Measurements from ENCODE around the gene SPATA21.
A peak's percentile ranks its signal among the peaks of the same experiment; 100 is the strongest.

SPATA21 gene

DNA sequence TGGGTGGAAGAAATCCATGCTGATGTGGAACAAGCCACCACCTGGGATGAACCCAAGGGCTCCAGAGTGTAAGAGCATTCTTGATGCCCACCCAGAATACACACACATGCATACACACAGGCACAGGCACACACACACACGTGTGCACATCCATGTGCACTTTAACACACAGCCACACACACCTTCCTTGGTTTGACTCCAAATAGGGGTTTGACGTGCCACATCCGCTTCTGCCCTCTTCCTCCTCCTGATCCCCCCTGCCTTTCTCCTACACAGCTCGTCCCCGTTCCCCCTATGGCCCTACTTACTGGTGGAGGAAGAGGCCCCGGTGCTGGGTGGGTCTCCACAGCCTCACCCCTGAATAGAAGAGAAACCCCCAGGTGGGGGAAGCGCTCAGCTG is 16.0 kb downstream of the SPATA21 start:
- DNase-seq = no peak

DNA sequence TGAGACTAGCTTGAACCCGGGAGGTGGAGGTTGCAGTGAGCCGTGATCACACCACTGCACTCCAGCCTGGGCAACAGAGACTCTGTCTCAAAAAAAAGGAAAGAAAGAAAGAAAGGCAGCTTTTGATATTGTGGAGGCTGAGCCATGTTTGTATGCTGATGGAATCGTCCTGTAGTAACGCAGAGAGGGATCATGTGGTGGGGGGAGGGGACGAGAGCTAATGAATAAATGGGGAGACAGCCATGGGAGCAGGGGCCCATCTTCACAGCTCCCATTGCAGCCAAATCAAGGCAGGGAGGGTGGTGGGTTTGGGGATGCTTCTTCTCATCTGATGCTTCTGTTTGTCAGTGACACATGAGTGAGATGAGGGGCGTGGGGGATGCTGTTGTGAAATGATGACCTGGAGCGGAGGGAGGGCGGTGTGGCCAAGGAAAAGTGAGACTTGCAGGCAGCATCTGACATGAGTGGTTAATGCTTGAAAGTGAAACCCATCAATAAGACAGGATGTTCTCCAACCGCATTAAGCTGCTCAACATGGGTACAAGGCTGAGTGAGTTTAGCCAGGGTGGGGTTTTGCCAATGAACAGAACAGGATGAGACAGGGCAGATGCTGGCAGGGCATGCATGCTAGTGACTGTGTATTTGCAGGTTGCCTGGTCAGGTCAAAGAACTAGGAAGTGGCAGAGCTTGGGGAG is 16.7 kb downstream of the SPATA21 start:
- no peak for DNase-seq

DNA sequence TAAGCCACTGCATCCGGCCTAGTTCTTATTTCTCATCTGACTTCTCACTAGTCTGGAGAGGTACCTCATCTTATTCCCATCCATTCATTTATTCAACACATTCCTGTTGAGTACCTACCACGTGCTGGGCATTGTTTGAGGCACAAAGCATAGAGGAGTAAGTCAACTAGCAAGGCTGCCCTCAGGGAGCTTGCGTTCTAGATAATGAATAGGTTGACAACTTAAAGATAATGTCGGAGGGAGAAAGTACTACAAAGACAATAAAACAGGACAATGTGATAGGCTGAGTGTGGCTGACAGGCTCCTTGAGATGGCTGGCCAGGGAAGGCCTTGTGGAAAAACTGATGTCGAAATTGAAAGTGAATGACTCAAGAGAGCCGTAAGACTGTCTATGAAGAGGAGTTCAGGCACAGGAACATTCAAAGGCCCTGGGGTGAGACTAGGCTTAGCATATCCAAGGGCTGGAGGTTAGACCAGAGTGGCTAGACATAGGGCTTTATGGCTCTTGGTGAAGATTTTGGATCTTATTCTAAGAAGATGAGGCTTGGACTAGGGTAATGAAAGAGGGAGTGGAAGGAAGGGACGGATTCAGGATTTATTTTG is 18.3 kb downstream of the SPATA21 start:
- no peak for DNase-seq

DNA sequence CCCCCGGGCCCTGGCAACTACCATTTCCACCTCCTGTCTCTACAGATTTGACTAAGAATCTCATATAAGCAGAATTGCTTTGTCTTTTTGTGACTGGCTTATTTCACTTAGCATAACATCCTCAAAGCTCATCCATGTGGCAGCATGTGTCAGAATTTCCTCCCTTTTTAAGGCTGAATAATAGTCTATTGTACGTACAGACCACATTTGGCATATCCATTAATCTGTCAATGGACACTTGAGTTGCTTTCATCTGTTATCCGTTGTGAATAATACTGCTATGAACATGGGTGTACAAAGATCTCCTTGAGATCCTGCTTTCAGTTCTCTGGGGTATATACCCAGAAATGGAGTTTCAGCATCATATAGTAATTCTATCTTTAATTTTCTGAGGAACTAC is 24.0 kb downstream of the SPATA21 start:
- DNase-seq = no peak

DNA sequence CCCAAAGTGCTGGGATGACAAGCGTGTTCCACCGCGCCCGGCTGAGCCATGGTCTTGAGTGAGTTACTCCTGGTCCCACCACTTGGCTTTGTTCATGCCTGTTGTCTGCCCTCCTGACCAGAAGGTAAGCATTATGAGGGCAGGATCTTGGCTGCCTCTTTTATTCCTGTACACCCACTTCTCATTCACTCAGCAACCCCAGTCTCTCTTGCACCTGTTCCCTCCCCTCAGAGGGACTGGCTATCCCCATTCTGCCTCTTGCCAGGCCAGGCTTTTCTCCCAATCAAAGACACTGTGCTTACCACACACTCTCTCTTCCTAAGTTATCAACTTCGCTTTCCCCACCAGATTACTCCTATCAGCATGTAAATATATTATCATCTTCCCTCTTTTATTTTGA is 26.4 kb downstream of the SPATA21 start:
- no peak for DNase-seq

DNA sequence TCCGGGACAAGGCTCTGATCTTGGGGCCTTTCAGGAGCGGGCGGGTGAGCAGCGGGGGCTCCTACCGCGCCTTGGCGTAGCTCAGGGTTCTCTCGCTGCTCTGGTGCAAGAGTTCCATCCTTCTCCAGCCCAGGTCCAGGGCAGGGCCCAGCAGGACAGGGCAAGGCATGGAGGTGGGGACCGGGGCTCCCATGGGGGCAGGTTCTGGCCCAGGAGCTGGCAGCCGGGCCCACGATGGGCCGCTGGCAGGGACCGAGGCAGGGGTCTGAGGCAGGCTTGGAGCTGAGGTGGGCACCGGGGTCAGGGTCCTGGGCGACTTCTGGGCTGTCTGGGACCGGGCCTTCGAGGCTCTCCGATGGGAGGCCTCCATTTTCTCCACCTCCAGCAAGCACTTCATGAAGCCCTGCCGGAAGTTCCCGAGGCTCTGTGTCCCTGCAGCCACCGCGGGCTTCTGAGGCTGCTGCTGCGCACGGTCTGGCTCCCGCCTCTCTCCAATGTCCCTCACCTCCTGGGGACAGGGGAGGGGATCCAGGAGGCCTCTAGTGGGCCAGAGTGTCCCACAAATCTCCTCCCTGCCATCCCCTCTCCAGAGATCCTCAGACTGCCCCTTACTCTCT is 27.6 kb downstream of the SPATA21 start:
- DNase-seq = no peak

DNA sequence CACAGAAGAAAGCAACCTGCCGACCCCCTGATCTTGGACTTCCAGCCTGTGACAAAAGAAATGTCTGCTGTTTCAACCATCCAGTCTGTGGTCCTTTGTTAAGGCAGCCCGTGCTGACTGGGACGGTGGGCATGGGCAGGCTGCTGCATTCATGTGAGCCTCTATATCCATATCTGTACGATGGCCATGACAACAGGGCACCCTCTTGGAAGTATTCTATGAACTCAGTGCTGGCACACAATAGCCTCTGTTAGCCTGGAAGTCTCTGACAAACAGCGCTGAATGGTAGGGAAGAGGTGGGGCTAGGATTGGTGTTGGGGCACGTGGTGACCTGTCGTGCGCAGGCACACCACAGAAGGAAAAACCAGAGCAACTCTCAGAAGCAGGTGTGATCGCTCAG is 30.4 kb downstream of the SPATA21 start:
- DNase-seq = no peak

DNA sequence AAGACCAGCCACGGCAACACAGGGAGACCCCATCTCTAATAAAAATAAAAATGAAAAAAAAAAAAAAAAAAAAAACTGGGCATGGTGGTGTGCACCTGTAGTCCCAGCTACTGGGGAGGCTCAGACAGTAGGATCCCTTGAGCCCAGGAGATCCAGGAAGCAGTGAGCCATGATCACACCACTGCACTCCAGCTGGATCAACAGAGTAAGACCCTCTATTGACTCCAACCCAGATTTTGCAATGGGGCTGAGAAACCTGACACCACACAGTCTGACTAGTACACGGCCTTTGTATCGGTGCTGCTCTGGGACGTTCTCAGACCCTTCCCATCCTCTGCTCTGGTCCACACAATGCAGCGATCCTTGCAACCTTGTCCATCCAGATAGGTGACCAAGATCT is 31.8 kb downstream of the SPATA21 start:
- DNase-seq = no peak

DNA sequence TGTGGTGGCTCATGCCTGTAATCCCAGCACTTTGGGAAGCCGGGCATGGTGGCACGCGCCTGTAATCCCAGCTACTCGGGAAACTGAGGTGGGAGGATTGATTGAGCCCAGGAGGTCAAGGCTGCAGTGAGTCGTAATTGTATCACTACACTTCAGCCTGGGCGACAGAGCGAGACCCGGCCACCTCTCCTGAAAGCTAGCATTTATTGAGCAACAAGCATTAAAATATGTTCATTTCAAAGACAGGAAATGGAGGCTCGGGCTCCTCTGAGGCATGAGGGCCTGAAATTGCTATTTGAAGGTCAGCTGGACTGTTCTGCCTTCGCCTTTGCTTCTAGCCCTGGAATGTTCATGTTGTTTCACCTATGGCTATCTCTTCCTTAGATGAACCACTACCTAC is 34.5 kb downstream of the SPATA21 start:
- no peak for DNase-seq

DNA sequence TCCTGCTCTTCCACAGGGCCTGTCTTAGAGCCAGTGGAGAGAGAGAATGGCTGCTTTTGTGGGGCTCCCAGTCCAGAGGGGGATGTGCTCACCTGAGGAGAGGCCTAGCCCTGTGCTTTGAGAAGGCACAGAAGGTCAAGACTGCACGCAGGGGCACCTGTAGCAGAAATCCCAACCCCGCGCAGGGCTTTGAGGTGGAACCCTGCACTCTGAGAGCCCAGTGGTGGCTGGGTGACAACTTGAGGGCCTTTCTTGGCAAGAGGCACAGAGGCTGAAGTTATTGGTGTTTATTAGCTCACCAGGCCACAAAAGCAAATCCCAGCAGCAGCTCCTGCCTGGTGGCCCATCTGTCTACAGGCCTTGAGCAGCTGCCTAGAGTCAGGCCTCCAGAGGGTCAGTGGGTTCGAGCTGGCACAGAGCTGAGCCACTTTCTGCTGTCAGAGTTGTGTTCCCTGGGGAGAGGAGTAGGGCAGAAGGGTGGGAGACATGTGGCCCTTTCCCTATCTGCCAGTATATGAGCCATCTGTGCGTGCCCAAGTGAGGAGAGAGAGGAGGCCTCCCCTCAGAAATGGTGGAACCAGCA is 38.8 kb downstream of the SPATA21 start:
- DNase-seq = no peak

DNA sequence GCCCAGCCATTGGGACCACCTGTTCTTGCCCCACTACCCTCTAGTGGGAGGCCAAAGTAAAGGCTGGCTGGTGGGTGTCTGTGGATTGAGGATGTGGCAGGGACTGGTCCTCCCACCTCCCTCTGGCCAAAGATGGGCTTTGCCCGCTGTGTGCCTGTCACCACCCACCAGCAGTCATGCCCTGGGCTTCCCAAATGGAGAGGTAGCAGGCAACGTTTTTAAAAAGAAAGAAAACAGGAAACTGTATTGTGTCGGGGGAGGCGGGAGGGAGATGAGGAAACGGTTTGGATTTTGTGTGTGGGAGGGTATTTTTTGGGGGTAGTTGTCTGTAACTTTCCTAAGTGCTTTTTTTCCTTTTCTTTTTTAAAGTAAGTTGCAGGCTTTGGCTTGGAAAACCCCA is 40.1 kb downstream of the SPATA21 start:
- DNase-seq = no peak

DNA sequence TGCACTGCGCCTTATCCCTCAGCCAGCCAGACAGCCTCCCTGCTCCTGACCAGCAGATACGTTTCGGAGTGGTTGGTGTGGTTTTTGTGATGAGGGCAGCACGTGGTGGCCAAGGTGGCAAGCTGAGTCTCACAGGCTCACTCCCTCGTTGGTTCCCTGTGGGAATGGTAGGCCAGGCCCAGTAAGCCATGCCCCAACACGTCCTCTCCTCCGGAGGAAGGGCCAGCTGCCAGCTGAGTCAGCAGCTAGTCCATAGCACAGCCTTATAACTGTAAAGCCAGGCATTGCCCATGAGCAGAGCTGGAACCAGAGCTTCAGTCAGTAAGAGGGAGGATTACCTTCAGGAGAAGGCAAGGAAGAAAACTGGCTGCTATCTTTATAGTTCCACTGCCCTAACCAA is 40.6 kb downstream of the SPATA21 start:
- peak in 1 of 58 donors; percentile 13 for DNase-seq

DNA sequence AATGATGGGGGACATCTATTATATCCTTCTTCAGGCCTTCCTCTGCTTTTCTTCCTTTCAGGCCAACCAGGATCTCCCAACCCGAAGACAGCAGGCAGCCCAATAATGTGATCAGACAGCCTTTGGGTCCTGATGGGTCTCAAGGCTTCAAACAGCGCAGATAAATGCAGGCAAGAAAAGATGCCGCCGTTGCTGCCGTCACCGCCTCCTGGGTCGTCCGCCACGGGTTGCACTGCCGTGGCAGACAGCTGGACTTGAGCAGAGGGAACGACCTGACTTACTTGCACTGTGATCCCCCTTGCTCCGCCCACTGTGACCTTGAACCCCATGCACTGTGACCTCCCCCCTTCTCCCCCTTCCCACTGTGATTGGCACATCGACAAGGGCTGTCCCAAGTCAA is 42.2 kb downstream of the SPATA21 start:
- no peak for DNase-seq

DNA sequence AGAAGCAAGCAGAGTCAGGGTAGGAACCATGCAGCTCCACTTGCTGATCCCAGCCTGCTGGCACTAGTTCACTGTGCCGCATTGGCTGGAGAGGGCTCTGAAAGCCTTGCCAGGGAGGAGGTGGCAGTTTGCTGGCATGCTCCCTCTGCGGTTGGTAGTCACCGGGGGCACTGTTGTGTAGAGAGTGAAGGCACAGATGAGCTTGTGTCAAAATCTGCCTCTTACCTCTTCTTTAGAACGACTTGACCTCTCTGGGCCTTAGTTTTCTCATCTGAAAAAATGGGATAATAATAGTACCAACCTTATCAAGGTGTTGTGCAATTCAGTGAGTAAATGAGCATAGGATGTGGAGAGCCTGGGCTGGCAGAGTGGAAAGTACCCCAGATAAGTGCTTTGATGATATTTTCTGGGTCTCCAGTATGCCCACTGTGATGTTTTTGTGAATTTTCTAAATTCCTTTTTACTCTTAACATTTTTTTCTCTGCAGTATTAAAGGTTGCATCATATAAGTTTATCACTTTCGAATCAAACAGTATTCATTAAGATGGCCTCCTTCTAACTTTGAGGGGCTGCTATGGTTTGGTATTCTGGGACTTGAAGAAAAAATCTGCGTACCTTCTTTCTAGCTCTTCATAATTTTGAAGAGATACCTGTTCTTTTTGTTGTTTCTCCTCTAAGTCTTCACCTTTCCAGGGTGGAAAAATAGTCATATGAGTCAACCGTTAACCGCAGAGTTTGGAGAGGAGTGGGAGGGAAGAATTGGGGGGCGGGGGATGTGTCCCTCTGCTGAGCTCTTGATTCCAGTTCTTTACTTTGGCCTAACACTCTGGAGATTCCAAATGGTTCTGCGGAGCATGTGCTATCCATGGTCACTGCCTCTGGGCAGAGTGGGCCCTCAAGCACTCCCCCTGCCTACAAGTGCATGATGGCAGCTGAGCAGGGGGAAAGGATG is 43.4 kb downstream of the SPATA21 start:
- DNase-seq = peak in 42 of 58 donors; percentile 5 to 66 (median 29)

DNA sequence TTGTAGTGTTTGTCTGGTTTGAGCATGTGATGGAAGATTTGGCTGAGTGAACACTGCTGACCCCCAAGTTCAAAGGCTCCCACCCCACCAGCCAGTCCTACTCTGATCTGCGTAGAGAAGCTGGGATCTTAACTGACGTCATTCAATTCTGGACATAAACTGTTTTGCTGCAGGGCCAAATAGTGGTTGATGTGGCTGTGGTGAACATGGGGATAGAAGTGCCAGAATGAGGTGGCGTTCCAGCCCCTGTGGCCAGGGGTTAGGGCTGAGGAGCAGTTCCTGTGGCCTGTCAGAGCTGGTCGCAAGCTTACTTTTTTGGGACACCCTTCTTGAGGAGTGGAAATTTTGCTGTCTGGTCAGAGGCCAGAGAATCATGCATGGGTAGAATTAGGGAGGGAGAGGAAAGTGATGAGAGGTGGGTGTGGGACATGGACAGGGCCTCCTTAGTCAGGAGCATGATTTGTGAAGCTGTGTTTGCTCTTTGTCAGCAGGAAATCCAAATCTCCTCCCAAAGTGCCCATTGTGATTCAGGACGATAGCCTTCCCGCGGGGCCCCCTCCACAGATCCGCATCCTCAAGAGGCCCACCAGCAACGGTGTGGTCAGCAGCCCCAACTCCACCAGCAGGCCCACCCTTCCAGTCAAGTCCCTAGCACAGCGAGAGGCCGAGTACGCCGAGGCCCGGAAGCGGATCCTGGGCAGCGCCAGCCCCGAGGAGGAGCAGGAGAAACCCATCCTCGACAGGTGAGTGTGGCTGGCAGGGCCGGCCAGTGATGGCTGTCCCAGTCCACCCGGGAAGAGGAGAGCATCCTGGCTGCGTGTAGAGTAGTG is 44.3 kb downstream of the SPATA21 start:
- DNase-seq = peak in 1 of 58 donors; percentile 10

DNA sequence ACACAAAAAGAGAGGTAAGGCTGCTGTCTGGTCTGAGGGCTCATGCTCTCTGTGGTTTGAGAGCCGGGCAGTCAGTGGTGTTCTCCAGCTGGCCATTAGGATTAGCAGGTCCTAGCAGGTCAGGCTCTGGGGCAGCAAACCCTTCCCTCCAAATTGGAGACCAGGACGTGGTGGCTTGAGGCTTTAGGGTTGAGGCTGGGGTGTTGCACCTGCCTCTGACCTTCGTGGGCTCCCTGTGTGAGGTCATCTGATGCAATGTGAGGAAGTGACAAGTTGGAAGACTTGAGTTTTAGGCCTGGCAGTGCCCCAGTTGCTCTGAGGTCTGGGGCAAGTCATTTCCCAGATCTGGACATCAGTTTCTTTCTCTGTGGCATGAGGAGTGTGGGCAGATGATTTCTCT is 45.8 kb downstream of the SPATA21 start:
- no peak for DNase-seq

DNA sequence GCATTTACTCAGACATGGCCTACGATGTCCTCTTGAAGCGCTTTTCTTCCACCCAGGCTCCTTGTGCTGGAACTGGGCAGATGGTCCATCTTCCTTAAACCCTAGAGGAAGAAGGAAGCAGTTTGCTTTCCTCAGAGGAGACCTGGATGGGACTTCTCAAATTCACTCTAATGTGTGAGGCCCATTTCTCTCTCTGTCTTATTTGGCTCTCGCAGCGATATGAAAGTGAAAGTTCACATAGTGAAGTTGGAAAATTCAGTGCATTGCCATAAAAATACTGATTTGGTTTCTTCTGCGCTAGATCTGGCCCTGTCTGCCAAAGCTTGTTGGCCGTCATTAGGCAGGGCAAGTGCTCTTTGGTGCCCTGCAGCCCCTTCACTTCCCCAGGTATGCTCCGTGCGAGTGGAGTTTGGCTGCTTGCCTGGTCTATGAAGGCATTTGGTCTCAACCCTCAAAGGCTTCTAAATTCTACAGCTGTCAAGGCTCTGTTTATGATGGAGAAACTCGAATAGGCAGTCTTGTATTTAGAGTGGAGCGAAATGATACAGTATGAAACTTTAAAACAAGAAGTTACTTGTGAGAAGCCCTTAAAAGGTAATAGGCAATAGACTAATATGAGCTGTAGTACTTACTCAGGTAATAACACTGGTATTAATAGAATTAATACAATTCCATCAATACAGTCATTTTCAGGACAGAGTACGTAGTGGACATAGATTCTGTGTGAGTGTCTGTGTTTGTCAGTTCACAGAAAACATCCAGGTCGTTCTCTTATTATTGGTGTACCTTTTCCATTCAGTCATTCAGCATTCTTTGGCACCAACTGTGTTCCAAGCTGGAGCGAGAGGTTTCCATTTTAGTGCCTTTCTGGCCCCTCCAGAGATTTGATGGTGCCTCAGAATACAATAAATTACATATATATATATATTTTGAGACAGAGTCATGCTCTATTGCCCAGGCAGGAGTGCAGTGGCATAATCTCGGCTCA is 49.7 kb downstream of the SPATA21 start:
- no peak for DNase-seq

DNA sequence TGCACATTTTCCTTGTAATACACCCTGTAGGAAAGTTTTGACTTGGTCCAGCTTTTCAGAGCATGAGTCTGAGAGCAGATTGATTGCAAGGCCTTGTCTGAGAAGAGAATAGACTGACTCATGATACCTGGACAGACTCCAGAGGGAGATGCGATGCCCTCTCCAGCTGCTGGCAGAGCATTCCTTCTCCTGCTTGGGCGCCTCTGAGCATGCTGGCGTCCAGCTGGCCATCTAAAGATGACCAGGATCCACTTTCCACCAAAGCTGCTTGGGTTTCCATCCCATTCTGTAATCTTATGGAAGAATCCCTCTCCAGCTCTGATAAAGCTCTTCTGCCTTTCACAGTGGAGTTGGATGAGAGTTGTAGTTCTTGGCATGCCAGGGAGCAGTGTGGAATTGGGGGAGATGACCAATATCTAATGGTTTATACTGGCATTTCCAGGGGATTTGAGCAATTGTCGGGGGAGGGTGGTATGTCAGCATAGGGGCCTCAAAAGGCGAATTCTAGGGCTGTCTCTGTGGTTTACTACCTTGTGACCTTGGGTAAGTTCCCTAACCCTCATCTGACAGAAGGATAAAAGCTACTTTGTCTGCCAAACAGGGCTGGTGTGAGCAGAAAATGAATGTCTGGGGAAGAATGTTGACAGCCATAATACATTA is 50.6 kb downstream of the SPATA21 start:
- peak in 14 of 58 donors; percentile 6 to 59 (median 17) for DNase-seq

Measured in anterior cingulate cortex (tissue), 58 donors.